CD4-positive, alpha-beta T cell treated with Interferon alpha-2 for 1 hour (primary cell): Measurements from ENCODE around the gene CPAMD8.

Experiments
- DNase-seq, 2 donors: peaks; one replicate each; pipeline ENCODE4 v3.0.0-alpha.2; 2020 to 2022

Gene CPAMD8

DNA sequence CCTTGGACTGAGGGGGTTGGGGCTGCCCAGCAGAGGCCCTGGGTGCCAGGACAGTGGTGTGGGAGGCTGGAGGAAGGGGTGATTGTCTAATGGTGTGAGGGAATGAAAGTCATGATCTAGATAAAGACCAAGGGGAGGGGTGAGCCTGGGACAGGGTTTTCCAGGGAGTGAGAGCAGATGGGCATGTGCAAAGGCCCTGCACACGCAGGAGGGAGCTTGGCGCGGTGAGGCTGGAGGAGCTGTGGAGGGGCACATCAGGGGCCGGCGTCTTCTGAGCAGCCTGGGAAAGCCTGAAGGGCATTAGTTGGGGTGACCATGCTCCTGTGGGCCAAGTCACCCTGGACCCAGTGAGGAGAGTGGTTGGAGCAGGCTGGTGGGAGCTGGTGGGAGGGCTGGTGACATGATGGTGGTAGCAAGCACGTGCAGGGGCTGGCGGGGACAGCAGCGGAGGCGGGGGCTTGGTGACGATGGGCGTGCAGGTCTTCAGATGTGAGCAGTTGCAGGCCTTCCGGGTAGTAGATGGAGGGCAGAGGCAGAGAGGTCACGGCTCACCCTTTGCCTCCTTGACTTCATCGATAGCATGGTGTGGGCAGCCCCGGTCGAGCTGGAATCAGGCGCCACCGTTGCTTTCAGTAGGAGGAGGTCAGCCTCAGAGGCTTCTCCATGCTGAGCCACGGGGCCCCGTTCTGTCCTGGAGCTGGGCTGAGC, 158.0 kb downstream of the CPAMD8 start:
- no peak for DNase-seq

DNA sequence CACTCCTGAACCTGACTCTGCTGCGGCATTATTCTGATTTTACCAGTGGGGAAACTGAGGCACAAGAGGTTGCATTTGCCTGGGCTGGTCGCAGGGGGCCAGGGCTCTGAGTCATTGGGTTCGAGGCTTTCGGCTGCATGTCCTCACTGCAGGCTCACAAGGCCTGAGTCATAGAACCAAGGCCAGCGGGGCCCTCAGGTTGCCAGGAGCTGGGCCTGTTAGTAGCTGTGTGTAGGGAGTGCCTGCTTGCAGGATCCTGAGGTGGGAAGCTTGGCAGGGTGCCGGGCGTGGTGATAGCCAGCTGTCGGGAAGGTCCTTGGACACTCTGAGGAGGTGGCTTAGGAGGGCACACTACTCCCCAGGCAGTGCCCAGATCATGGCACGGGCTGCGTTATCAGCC, 159.4 kb downstream of the CPAMD8 start:
- no peak for DNase-seq

DNA sequence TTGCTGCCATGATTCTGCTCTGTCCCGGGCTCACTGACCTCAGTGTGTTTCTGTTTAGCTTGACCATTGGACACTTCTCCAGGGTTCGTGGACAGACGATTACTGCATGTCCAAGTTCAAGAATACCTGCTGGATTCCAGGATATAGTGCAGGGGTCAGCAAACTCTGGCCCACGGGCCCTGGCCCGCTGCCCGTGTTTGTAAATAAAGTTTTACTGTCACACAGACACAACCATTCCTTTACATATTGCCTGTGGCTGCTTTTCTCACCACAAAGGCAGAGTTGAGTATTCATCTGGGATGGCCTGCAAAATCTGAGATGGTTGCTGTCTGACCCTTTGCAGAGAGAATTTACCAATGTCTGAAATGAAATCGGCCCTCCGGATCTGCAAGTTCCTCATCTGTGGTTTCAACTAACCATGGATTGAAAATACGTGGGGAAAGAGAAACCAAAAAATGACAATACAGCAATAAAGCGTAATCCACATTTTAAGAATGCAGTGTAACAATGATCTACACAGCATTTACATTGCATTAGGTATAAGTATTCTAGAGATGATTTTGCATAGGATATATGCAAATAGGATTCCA, 163.7 kb downstream of the CPAMD8 start:
- DNase-seq, result no peak

DNA sequence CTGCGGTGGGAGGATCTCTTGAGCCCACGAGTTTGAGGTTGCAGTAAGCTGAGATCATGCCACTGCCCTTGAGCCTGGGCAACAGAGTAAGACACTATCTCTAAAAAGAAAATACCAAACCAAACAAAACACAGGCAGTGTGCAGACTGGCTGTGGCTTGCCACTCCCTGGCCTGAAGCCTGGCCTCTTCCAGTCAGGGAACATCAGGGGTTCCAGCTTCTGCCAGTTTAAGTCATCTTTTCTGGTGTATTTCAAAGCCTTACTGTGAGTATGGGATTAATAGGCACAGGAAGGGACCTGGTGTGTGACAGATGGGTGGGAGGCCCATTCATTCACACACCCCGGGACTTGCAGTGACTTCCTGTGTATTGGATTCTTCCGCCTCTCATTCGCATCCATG, 164.8 kb downstream of the CPAMD8 start:
- DNase-seq, result no peak

DNA sequence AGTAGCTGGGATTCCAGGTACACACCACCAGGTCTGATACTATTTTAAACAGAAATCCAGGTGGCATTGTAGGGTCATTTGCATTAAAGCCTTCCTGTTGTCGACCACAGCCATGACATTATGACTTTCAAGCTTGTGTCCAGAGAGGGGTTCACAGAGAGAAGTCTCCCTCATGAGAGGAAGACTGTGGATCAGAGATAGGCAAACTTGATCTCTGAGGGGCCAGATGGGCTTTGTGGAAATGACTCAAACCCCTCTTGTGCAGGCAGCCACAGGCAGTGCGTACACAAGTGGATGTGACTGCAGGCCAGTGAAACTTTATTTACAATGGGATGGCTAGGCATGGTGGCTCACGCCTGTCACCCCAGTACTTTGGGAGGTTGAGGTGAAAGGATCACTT, 165.6 kb downstream of the CPAMD8 start:
- no peak for DNase-seq

DNA sequence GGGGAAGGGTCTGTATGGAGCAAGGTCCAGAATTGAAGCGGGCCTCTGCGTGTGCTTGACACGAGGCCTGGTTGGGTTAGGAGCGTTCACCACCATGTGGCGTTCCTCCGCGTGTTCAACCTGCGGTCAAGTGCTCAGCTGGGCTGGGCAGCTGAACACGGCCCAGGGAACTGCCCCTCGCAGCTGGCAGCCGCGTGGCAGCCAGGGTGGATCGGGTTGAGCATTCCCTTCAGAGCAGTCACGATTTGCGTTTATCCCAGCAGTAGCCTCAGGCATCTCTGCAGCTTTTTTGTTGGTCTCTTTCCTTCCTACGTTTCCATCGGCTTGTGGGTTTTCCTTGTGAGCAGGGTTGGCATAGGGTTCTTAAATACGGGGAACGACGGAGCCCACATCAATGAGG, 166.5 kb downstream of the CPAMD8 start:
- DNase-seq, result no peak

DNA sequence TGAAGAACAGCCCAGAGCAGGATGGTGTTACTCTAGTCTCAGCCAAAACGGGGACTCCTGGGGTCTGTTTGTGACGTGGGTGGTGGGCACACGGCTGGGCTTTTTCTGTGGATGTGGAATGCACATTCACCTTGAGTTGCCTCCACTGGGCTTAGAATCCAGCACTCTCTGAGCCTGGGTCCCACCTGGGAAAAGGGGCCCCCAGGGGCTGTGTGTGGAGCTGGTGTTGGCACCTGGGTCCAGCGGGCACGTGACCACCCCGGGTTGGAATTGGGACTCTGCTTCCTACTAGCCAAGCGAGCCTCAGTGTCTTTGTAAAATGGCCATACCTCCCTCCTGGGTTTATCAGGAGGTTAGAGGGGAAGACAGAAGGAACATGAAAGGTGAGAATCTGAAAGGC, 167.0 kb downstream of the CPAMD8 start:
- DNase-seq, result no peak

DNA sequence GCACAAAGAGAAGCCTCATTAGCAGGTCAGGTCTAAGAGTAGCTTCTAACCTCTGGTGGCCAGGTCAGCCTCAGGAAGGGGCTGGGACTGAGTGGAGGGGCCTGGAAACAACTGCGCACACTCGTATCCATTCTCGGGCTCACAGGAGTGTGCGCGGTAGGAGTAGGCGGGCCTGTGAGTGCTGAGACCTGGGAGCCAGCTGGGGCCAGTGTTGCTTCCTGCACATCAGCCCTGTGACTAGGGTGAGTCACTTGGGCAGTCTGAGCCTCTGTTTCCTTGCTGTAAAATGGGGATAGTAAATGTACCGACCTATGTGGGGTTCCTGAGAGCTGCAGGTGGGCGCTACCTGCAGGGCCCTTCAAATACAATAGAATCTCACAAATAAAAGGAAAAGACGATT, 170.5 kb downstream of the CPAMD8 start:
- DNase-seq, result no peak

DNA sequence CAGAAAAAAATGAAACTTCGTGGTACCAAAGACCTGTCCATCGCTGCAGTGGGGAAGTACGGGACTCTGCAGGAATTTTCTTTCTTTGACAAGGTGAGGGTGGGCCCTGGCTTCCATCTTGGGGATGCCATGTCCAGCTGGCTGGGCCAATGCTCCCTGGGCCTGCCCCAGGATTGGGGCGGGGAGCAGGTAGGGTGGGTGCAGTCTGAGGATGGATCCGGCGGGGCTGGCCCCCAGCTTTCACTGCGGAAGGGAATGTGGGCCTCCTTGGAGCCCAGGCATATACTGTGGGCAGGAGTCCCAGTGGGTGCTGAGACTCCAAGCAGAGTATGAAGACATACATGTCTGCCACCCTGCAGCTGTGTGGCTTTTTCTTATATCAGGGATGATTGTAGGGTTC, 173.5 kb downstream of the CPAMD8 start:
- DNase-seq, result no peak

DNA sequence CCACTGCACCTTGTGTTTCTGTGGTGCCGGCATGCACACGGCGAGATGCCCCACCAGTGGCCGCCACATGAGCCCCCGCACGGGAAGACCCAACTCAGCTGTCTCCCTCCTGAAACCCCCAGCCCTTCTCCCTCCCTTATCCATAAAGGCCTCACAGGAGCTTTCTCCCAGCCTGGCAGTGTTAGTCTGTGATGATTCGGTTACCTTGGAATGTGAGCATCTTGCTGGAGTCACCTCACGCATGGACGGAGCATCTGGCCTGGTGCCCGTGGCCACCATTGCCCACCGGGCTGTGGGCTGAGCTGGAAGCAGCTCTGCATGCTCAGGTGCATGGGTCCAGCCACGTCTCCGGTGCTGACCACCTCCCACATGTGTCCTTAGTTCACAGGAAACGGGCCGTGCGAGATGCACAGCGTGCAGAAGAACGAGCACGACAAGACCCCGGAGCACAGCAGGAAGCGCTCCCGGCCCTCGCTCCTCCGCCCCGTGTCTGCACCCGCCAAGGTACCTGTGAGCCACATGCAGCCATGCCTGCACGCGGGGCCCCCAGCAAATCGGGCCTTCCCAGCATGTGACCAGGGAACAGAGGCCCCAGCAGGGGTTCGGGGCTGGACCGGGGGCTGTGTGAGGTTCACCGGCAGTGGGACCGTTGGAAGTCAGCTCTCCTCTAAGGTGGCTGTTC, 175.4 kb downstream of the CPAMD8 start:
- no peak for DNase-seq

DNA sequence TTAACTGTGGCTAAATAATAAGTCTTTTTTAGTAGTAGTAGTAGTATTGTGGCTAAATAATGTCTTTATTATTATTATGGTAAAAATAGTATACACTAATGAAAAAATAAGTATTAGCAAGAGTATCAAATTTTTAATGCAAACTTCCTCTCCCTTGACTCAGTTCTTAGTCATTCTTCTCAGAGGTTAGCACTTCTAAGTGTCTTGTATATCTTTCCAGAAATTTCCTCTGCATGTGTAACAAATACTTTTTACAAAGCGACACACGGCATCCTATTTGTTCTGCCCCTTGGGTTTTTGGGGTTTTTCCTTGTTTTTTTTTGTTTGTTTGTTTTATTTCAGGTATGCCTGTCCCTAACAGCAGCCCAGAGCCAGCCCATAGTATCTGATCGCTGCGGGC, 176.5 kb downstream of the CPAMD8 start:
- DNase-seq, result no peak

DNA sequence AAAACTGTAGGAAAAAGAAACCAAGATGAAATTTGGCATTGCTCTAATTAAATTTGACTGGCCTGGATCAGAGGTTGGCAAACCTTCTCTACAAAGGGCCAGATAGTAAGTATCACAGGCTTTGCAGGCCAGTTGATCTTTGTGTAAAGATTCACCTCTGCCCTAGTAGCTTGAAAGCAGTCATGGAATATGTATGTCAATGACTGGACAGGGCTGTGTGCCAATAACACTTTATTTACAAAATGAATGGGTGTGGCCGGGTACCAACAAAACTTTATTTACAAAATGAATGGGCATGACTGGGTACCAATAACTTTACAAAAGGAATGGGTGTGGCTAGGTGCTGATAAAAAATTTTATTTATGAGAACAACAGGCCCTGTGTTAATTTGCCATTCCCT, 177.4 kb downstream of the CPAMD8 start:
- DNase-seq, result no peak

DNA sequence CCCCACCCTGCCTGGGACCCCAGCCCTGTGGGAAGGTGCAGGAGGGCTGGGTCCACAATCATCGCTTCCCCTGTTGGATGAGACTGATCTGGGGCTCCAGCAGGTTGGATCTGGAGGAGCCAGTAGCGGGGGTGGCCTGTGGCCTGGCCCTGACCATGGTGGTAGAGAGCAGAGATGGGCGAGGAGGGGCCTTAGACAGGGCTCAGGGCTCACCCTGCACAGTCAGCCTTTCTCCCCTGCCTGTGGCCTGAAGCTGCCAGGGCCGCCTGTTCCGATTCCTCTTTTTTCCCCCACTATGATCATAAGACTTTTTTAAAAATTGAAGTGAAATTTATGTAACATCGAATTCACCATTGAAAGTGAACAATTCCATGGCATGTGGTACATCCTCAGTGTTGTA, 179.2 kb downstream of the CPAMD8 start:
- no peak for DNase-seq

DNA sequence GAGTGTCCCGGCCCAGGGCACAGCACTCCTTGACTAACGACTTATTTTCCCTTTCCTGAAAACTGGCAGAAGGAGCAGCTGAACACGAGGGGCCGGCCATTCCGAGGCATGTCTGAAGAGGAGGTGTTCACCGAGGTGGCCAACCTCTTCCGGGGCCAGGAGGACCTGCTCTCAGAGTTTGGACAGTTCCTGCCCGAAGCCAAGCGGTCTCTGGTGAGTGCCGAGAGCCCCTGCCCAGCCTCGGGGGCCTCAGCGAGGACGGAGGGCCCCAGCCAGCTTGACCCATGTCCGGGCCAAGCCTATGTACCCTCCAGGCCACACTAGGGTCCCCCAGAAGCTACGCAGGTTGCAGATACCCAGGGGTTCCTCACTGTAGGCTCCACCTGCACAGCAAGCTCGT, 179.7 kb downstream of the CPAMD8 start:
- no peak for DNase-seq
